GM18907 (cell line): ENCODE results near the gene GASK1A.
"Not testable (repeated sequence)": the region's sequence is repeated elsewhere in the genome, so short reads cannot be mapped to it uniquely, and the experiment has no call there.

Source experiments
- ATAC-seq: cut with Tn5 transposase; IDR thresholded peaks from one replicate; pipeline ENCODE4 v1.9.1; 2021; ENCODE audit warnings: mild to moderate bottlenecking, moderate library complexity; ENCODE audit not compliant: unreplicated experiment

The GASK1A gene

GRCh38 chr3:43030162-43030935, 51.2 kb downstream of the GASK1A start:
- no peak for ATAC-seq

- no peak for ATAC-seq
Measured at GRCh38 chr3:43031485-43031884, 52.4 kb downstream of the GASK1A start.

GRCh38 chr3:43031889-43032545, 52.9 kb downstream of the GASK1A start:
- ATAC-seq, result no peak

- ATAC-seq, result no peak
Measured at GRCh38 chr3:43032646-43033628, 53.8 kb downstream of the GASK1A start.

GRCh38 chr3:43034200-43034599, 55.1 kb downstream of the GASK1A start:
- no peak for ATAC-seq

- no peak for ATAC-seq
Measured at GRCh38 chr3:43034911-43035310, 55.8 kb downstream of the GASK1A start.

GRCh38 chr3:43035801-43036365, 56.8 kb downstream of the GASK1A start:
- ATAC-seq, result no peak

GRCh38 chr3:43036621-43037423, 57.7 kb downstream of the GASK1A start:
- ATAC-seq, result peak; percentile 42

GRCh38 chr3:43038010-43038409, 58.9 kb downstream of the GASK1A start:
- ATAC-seq, result peak; percentile 59

GRCh38 chr3:43041517-43041916, 62.4 kb downstream of the GASK1A start:
- no peak for ATAC-seq

- ATAC-seq, result no peak
Measured at GRCh38 chr3:43043071-43043766, 64.1 kb downstream of the GASK1A start.

- ATAC-seq, result no peak
Measured at GRCh38 chr3:43043793-43044192, 64.7 kb downstream of the GASK1A start.

- not testable (repeated sequence) for ATAC-seq
Measured at GRCh38 chr3:43045079-43045478, 66.0 kb downstream of the GASK1A start.

GRCh38 chr3:43046583-43046982, 67.5 kb downstream of the GASK1A start:
- no peak for ATAC-seq

- ATAC-seq, result no peak
Measured at GRCh38 chr3:43048470-43048869, 69.4 kb downstream of the GASK1A start.

GRCh38 chr3:43053291-43053690, 74.2 kb downstream of the GASK1A start:
- ATAC-seq, result no peak

- no peak for ATAC-seq
Measured at GRCh38 chr3:43054754-43055153, 75.6 kb downstream of the GASK1A start.

- ATAC-seq, result no peak
Measured at GRCh38 chr3:43055393-43055792, 76.3 kb downstream of the GASK1A start.
